Uterus (tissue), 4 donors: ENCODE data around the gene KDM6B. TPM values are rescaled to one million over a fixed set of nuclear protein-coding genes. Genes with fewer than 3 reads are reported as not detected.
A peak's percentile ranks its signal among the peaks of the same experiment; 100 is the strongest.

Source experiments
- DNase-seq, 2 donors: peaks; one replicate each; pipeline ENCODE4 v3.0.0-alpha.2; 2019 to 2020
- H3K27ac ChIP-seq, 2 donors: fragments of 200-600 bp; sonication (generic); 1 replicate in 1 of 2; 2 replicates in 1 of 2; pipeline ENCODE4 v1.5.1; 2016 to 2018
- H3K27me3 ChIP-seq, 2 donors: fragments of 200-600 bp; sonication (generic); one replicate each; pipeline ENCODE4 v1.5.1; 2018 to 2019; ENCODE audit warnings: control low read depth in 1 of 2
- H3K36me3 ChIP-seq, 2 donors: fragments of 200-600 bp; sonication (generic); one replicate each; pipeline ENCODE4 v1.5.1; 2019; ENCODE audit warnings: control low read depth in 1 of 2
- H3K4me1 ChIP-seq, 2 donors: fragments of 200-600 bp; sonication (generic); one replicate each; pipeline ENCODE4 v1.5.1; 2018 to 2019; ENCODE audit warnings: control low read depth in 1 of 2
- H3K4me3 ChIP-seq, 2 donors: fragments of 200-600 bp; sonication (generic); 1 replicate in 1 of 2; 2 replicates in 1 of 2; pipeline ENCODE4 v1.5.1; 2018 to 2019; ENCODE audit warnings: mild to moderate bottlenecking in 1 of 2
- H3K9me3 ChIP-seq, 2 donors: fragments of 200-600 bp; sonication (generic); one replicate each; pipeline ENCODE4 v1.5.1; 2019; ENCODE audit warnings: control low read depth in 1 of 2
- CTCF ChIP-seq, 4 experiments: fragments of 200-600 bp in 2 of 4; fragments of 450-650 bp in 2 of 4; sonication (generic) in 2 of 4; IDR thresholded peaks; one replicate each; pipeline ENCODE4 v1.5.1; 2016 to 2019; ENCODE audit warnings: antibody characterized with exemption in 4 of 4, mild to moderate bottlenecking in 2 of 4, moderate library complexity in 1 of 4
- POLR2A ChIP-seq, 2 donors: fragments of 450-650 bp; IDR thresholded peaks; one replicate each; pipeline ENCODE4 v1.6.1; 2016; ENCODE audit warnings: antibody characterized with exemption in 2 of 2, mild to moderate bottlenecking in 1 of 2, moderate library complexity in 1 of 2
- intact Hi-C: fragments of 100-400 bp; cut with DNase I; formaldehyde crosslinking; loops from one replicate; pipeline ENCODE4 v1.15.1; 2023; ENCODE audit warnings: low total_unique reads
- total RNA-seq, 4 donors: library from RNA; depleted of rRNA in 3 of 4; stranded (reverse); fragments of >200 nt in 3 of 4; gene quantifications; one replicate each; pipeline versions ENCODE4 v1.1.0 to v1.2.4, GENCODE V29; 2014 to 2023
- donor health status: DM: yes; HTN: yes; CAD: no.

Gene KDM6B
- total RNA-seq, 4 donors from 2014 or later = 2.6 to 47.9 (median 4.4) TPM

DNA sequence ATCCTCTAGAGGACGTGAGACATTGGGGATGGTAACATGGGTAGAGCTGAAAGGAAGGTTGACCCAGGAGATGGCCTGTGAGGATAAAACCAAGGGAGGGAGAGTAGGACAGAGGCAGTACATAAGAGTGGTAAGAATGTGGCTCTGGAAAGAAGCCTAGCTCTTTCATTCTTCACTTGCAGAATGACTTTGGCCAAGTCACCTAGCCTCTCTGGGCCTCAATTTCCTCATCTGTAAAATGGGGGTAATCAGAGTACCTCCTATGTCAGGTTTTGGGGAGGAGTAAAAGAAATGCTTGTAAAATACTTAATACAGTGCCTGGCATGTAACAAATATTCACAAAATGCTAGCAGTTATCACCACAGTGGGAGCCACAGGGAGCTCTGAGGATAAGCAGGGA, 6.9 kb downstream of the KDM6B start:
- H3K27ac ChIP-seq = peak overlapping the region; percentile 95 to 99
- DNase-seq = no peak
- H3K9me3 ChIP-seq = no peaks in the 10 kb centered on the region
- H3K27me3 ChIP-seq = no peaks in the 10 kb centered on the region
- H3K4me1 ChIP-seq = peaks cover 12 to 17% of the 10 kb centered on the region in 2 donors
- H3K4me3 ChIP-seq = peak overlapping the region in 1 of 2 donors; percentile 88
- TF ChIP-seq CTCF (IDR thresholded peaks at IDR 0.05) (no peak), POLR2A (IDR thresholded peaks at IDR 0.05) (no peak)
- no peaks in the 10 kb centered on the region for H3K36me3 ChIP-seq
- intact Hi-C loops = no loop called here

GRCh38 chr17:7841396-7841914, 7.4 kb downstream of the KDM6B start:
- peaks cover 12 to 17% of the 10 kb centered on the region in 2 donors for H3K4me1 ChIP-seq
- intact Hi-C loops = no loop called here
- TF ChIP-seq CTCF (IDR thresholded peaks at IDR 0.05) (peak in 2 of 4 experiments; percentile 13 to 30), POLR2A (IDR thresholded peaks at IDR 0.05) (no peak)
- H3K36me3 ChIP-seq = no peaks in the 10 kb centered on the region
- peak overlapping the region; percentile 95 to 99 for H3K27ac ChIP-seq
- peak overlapping the region; percentile 65 to 88 for H3K4me3 ChIP-seq
- H3K27me3 ChIP-seq = no peaks in the 10 kb centered on the region
- no peaks in the 10 kb centered on the region for H3K9me3 ChIP-seq
- DNase-seq = peak; percentile 93 to 94

- Histone ChIP-seq H3K27ac (peak overlapping the region; percentile 95 to 99), H3K4me1 (peaks cover 11 to 15% of the 10 kb centered on the region in 2 donors), H3K27me3 (no peaks in the 10 kb centered on the region), H3K4me3 (peak overlapping the region; percentile 65 to 88), H3K9me3 (no peaks in the 10 kb centered on the region), H3K36me3 (no peaks in the 10 kb centered on the region)
- intact Hi-C loops = no loop called here
- DNase-seq = peak; percentile 92 to 93
- TF ChIP-seq CTCF (IDR thresholded peaks at IDR 0.05) = peak in 1 of 4 experiments; percentile 57
- peak in 1 of 2 donors; percentile 37 for TF ChIP-seq POLR2A (IDR thresholded peaks at IDR 0.05)
Measured at GRCh38 chr17:7841915-7842379, 7.9 kb downstream of the KDM6B start.

GRCh38 chr17:7842380-7843256, 8.6 kb downstream of the KDM6B start:
- H3K9me3 ChIP-seq = no peaks in the 10 kb centered on the region
- H3K4me1 ChIP-seq = peaks cover 4 to 13% of the 10 kb centered on the region in 2 donors
- H3K27me3 ChIP-seq = no peaks in the 10 kb centered on the region
- peak overlapping the region; percentile 95 to 99 for H3K27ac ChIP-seq
- intact Hi-C loops = no loop called here
- DNase-seq = peak; percentile 78 to 85
- no peaks in the 10 kb centered on the region for H3K36me3 ChIP-seq
- TF ChIP-seq CTCF (IDR thresholded peaks at IDR 0.05) (no peak), POLR2A (IDR thresholded peaks at IDR 0.05) (peak; percentile 43 to 63)
- peak overlapping the region; percentile 65 to 88 for H3K4me3 ChIP-seq

GRCh38 chr17:7843257-7843535, 9.2 kb downstream of the KDM6B start:
- H3K27ac ChIP-seq = peak overlapping the region; percentile 95 to 99
- H3K27me3 ChIP-seq = no peaks in the 10 kb centered on the region
- H3K4me3 ChIP-seq = peak overlapping the region; percentile 65 to 88
- no peaks in the 10 kb centered on the region for H3K9me3 ChIP-seq
- no peaks in the 10 kb centered on the region for H3K36me3 ChIP-seq
- intact Hi-C loops = no loop called here
- H3K4me1 ChIP-seq = peaks cover 4 to 13% of the 10 kb centered on the region in 2 donors
- no peak for TF ChIP-seq POLR2A (IDR thresholded peaks at IDR 0.05)
- TF ChIP-seq CTCF (IDR thresholded peaks at IDR 0.05) = no peak
- no peak for DNase-seq
